Caco-2 (cell line): ENCODE data around the gene CNTNAP5. TPM values are rescaled to one million over a fixed set of nuclear protein-coding genes. Genes with fewer than 3 reads are reported as not detected.

Source experiments
- BruUV-seq: library from RNA; stranded (reverse); fragments of 400-500 nt; replicated peaks from 2 replicates; lab custom pipeline; 2021; lab: Mats Ljungman, UMichigan
- CTCF ChIA-PET: fragments of 300-600 bp; sonication (Branson Sonifier 250); formaldehyde crosslinking; loops from one replicate; lab custom pipeline; 2022; ENCODE audit warnings: antibody characterized with exemption; lab: Charles Lee
- POLR2A ChIA-PET: fragments of 300-600 bp; sonication (Branson Sonifier 250); formaldehyde crosslinking; loops from one replicate; lab custom pipeline; 2022; ENCODE audit warnings: antibody characterized with exemption; lab: Charles Lee
- DNase-seq, 2 experiments: peaks; one replicate each; pipeline versions ENCODE4 v3.0.0 to v3.0.0-alpha.2; 2020 to 2022
- H3K27me3 ChIP-seq: replicated peaks from 2 replicates; pipeline ENCODE4 v1.6.0; 2011; ENCODE audit warnings: low read length; ENCODE audit not compliant: control insufficient read depth, insufficient read depth
- H3K36me3 ChIP-seq: 2 replicates; pipeline ENCODE4 v1.5.1; 2011; ENCODE audit warnings: low read length; ENCODE audit not compliant: control insufficient read depth, insufficient read depth
- H3K4me1 ChIP-seq: fragments of 250-450 bp; sonication (Bioruptor Pico); 2 replicates; pipeline ENCODE4 v1.5.1; 2020; ENCODE audit warnings: mild to moderate bottlenecking
- H3K4me3 ChIP-seq: 2 replicates; pipeline ENCODE4 v1.5.1; 2011; ENCODE audit warnings: low read depth, mild to moderate bottlenecking, control low read depth, low read length
- H3K9me3 ChIP-seq: fragments of 250-450 bp; sonication (Bioruptor Pico); 2 replicates; pipeline ENCODE4 v1.5.1; 2020; ENCODE audit warnings: mild to moderate bottlenecking, moderate library complexity
- H3K27ac Mint-ChIP-seq: one replicate; pipeline ENCODE4 v1.8.0; 2022; ENCODE audit warnings: mixed read lengths; ENCODE audit not compliant: unreplicated experiment
- H3K27me3 Mint-ChIP-seq: one replicate; pipeline ENCODE4 v1.8.0; 2022; ENCODE audit warnings: mixed read lengths; ENCODE audit not compliant: insufficient read depth, unreplicated experiment
- H3K36me3 Mint-ChIP-seq: one replicate; pipeline ENCODE4 v1.8.0; 2022; ENCODE audit warnings: mild to moderate bottlenecking, mixed read lengths; ENCODE audit not compliant: insufficient read depth, unreplicated experiment
- H3K4me1 Mint-ChIP-seq: one replicate; pipeline ENCODE4 v1.8.0; 2022; ENCODE audit warnings: low read depth, mixed read lengths; ENCODE audit not compliant: unreplicated experiment
- H3K4me3 Mint-ChIP-seq: one replicate; pipeline ENCODE4 v1.8.0; 2022; ENCODE audit warnings: mild to moderate bottlenecking, moderate library complexity, mixed read lengths; ENCODE audit not compliant: unreplicated experiment
- H3K9me3 Mint-ChIP-seq: one replicate; pipeline ENCODE4 v1.8.0; 2022; ENCODE audit warnings: mixed read lengths; ENCODE audit not compliant: unreplicated experiment
- intact Hi-C: fragments of 100-400 bp; cut with micrococcal nuclease; formaldehyde crosslinking; loops from one replicate; pipeline ENCODE4 v1.10.0; 2022; ENCODE audit not compliant: unreplicated experiment
- total RNA-seq: library from RNA; stranded (reverse); gene quantifications from 2 replicates; pipeline ENCODE4 v1.2.3, GENCODE V29; 2022
- TF ChIP-seq, protein P1 (sequence below), 2 experiments: fragments of 200-600 bp in 1 of 2; IDR thresholded peaks; 1 replicate in 1 of 2; 2 replicates in 1 of 2; pipeline versions ENCODE4 v1.5.1 to v1.8.0; 2011 to 2022; ENCODE audit warnings: antibody characterized with exemption in 1 of 2, control low read depth in 1 of 2, inconsistent platforms in 1 of 2, low read depth in 1 of 2, low read length in 1 of 2, mild to moderate bottlenecking in 1 of 2, moderate library complexity in 1 of 2; ENCODE audit not compliant: insufficient read depth in 1 of 2, severe bottlenecking in 1 of 2, unreplicated experiment in 1 of 2

The CNTNAP5 gene
- total RNA-seq, 1 experiment from 2014 or later: 0.14 TPM

- Mint-ChIP-seq H3K9me3 (no peaks in the 10 kb centered on the region), H3K4me3 (no peak overlapping the region), H3K36me3 (no peaks in the 10 kb centered on the region), H3K4me1 (no peaks in the 10 kb centered on the region), H3K27ac (no peak overlapping the region), H3K27me3 (no peaks in the 10 kb centered on the region)
- no peaks in the 10 kb centered on the region for H3K36me3 ChIP-seq
- H3K27me3 ChIP-seq: no peaks in the 10 kb centered on the region
- H3K9me3 ChIP-seq: no peaks in the 10 kb centered on the region
- TF ChIP-seq, protein P1, sequence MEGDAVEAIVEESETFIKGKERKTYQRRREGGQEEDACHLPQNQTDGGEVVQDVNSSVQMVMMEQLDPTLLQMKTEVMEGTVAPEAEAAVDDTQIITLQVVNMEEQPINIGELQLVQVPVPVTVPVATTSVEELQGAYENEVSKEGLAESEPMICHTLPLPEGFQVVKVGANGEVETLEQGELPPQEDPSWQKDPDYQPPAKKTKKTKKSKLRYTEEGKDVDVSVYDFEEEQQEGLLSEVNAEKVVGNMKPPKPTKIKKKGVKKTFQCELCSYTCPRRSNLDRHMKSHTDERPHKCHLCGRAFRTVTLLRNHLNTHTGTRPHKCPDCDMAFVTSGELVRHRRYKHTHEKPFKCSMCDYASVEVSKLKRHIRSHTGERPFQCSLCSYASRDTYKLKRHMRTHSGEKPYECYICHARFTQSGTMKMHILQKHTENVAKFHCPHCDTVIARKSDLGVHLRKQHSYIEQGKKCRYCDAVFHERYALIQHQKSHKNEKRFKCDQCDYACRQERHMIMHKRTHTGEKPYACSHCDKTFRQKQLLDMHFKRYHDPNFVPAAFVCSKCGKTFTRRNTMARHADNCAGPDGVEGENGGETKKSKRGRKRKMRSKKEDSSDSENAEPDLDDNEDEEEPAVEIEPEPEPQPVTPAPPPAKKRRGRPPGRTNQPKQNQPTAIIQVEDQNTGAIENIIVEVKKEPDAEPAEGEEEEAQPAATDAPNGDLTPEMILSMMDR (IDR thresholded peaks at IDR 0.05; ENCODE audit: insufficient read depth in 1 of 2, low read depth in 1 of 2, low read length in 1 of 2, severe bottlenecking in 1 of 2, unreplicated experiment in 1 of 2): no peak
- peaks cover 10% of the 10 kb centered on the region for H3K4me1 ChIP-seq
- intact Hi-C loops: no loop called here
- H3K4me3 ChIP-seq: no peak overlapping the region
- peak; percentile 19 to 57 for DNase-seq
- POLR2A ChIA-PET: no interaction called here
- BruUV-seq: no TSS peak
- CTCF ChIA-PET: no interaction called here
Measured at GRCh38 chr2:124607679-124608078, 582.6 kb downstream of the CNTNAP5 start.

DNA sequence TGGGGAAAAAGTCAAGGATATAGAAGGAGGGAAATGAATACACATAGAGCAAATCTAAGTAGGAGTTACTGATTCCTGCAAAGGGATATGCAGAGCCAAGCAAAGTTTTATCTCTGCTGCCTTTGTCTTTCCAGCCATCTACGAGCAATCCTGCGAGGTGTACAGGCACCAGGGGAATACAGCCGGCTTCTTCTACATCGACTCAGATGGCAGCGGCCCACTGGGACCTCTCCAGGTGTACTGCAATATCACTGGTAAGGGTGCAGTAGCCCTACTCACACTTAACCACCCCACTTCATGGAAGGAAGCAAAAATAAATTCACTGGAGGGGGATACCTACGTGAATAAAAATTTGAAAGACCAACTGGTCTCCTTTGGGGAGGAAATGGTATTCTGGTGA is 584.6 kb downstream of the CNTNAP5 start:
- no peaks in the 10 kb centered on the region for H3K9me3 Mint-ChIP-seq
- no peak overlapping the region for H3K27ac Mint-ChIP-seq
- ChIA-PET CTCF (no interaction called here), POLR2A (no interaction called here)
- H3K27me3 Mint-ChIP-seq: no peaks in the 10 kb centered on the region
- intact Hi-C loops: no loop called here
- no peaks in the 10 kb centered on the region for H3K4me1 Mint-ChIP-seq
- Histone ChIP-seq H3K4me3 (no peak overlapping the region), H3K9me3 (no peaks in the 10 kb centered on the region), H3K4me1 (peaks cover 10% of the 10 kb centered on the region), H3K36me3 (no peaks in the 10 kb centered on the region), H3K27me3 (no peaks in the 10 kb centered on the region)
- no peak overlapping the region for H3K4me3 Mint-ChIP-seq
- no peaks in the 10 kb centered on the region for H3K36me3 Mint-ChIP-seq
- no TSS peak for BruUV-seq
- TF ChIP-seq, protein P1 (IDR thresholded peaks at IDR 0.05; ENCODE audit: insufficient read depth in 1 of 2, low read depth in 1 of 2, low read length in 1 of 2, severe bottlenecking in 1 of 2, unreplicated experiment in 1 of 2): no peak
- no peak for DNase-seq

- H3K9me3 ChIP-seq: no peaks in the 10 kb centered on the region
- H3K27me3 ChIP-seq: no peaks in the 10 kb centered on the region
- intact Hi-C loops: no loop called here
- H3K27ac Mint-ChIP-seq: no peak overlapping the region
- POLR2A ChIA-PET: no interaction called here
- H3K27me3 Mint-ChIP-seq: no peaks in the 10 kb centered on the region
- CTCF ChIA-PET: no interaction called here
- peaks cover 10% of the 10 kb centered on the region for H3K4me1 ChIP-seq
- no peak for DNase-seq
- TF ChIP-seq, protein P1 (IDR thresholded peaks at IDR 0.05; ENCODE audit: insufficient read depth in 1 of 2, low read depth in 1 of 2, low read length in 1 of 2, severe bottlenecking in 1 of 2, unreplicated experiment in 1 of 2): no peak
- no peaks in the 10 kb centered on the region for H3K9me3 Mint-ChIP-seq
- no peaks in the 10 kb centered on the region for H3K36me3 ChIP-seq
- H3K4me1 Mint-ChIP-seq: no peaks in the 10 kb centered on the region
- H3K4me3 ChIP-seq: no peak overlapping the region
- no peaks in the 10 kb centered on the region for H3K36me3 Mint-ChIP-seq
- H3K4me3 Mint-ChIP-seq: no peak overlapping the region
- no TSS peak for BruUV-seq
Measured at GRCh38 chr2:124610141-124610540, 585.1 kb downstream of the CNTNAP5 start.
